Measurements from ENCODE around the gene SNUPN.
"Not testable (repeated sequence)": the region's sequence is repeated elsewhere in the genome, so short reads cannot be mapped to it uniquely, and the experiment has no call there.

Gene SNUPN

GRCh38 chr15:75596703-75597345, 28.7 kb downstream of the SNUPN start:
- no peak for TF ChIP-seq CTCF (IDR thresholded peaks at IDR 0.05; ENCODE audit: insufficient read depth, low read length, missing control alignments)
- ChIA-PET CTCF (interaction anchor here (0.7 to 3.4 kb wide), 14 partner anchors 9 to 228 kb away, joined by 3 to 16 read pairs (median 3); partner anchors contain the start of genes MAN2C1, PTPN9 and SNUPN), POLR2A (interaction anchor here (1.3 kb wide), 1 partner anchor 18 kb away, joined by 4 read pairs; the partner anchor contains the start of gene PTPN9)

GRCh38 chr15:75594276-75594675, 31.2 kb downstream of the SNUPN start:
- TF ChIP-seq CTCF (IDR thresholded peaks at IDR 0.05; ENCODE audit: insufficient read depth, low read length, missing control alignments) = no peak
- POLR2A ChIA-PET = no interaction called here
- CTCF ChIA-PET = no interaction called here

More at GRCh38 chr15:75596703-75597345, 28.7 kb downstream of the SNUPN start:
- DNase-seq (ENCODE audit: low read depth, low spot score) = no peak
- no peak overlapping the region for H3K4me3 ChIP-seq (ENCODE audit: low read depth, low read length)

GRCh38 chr15:75591655-75592364, 33.7 kb downstream of the SNUPN start:
- CTCF ChIA-PET = interaction anchor here (0.6 to 1.0 kb wide), 2 partner anchors 13 to 28 kb away, joined by 3 read pairs; partner anchors contain the start of gene PTPN9
- no peak for DNase-seq (ENCODE audit: low read depth, low spot score)
- POLR2A ChIA-PET = no interaction called here
- no peak for TF ChIP-seq CTCF (IDR thresholded peaks at IDR 0.05; ENCODE audit: insufficient read depth, low read length, missing control alignments)
- H3K4me3 ChIP-seq (ENCODE audit: low read depth, low read length) = no peak overlapping the region

More at GRCh38 chr15:75594276-75594675, 31.2 kb downstream of the SNUPN start:
- H3K4me3 ChIP-seq (ENCODE audit: low read depth, low read length) = no peak overlapping the region
- DNase-seq (ENCODE audit: low read depth, low spot score) = no peak

GRCh38 chr15:75590239-75590638, 35.3 kb downstream of the SNUPN start:
- POLR2A ChIA-PET = no interaction called here
- H3K4me3 ChIP-seq (ENCODE audit: low read depth, low read length) = no peak overlapping the region
- CTCF ChIA-PET = no interaction called here
- no peak for TF ChIP-seq CTCF (IDR thresholded peaks at IDR 0.05; ENCODE audit: insufficient read depth, low read length, missing control alignments)
- no peak for DNase-seq (ENCODE audit: low read depth, low spot score)

- TF ChIP-seq CTCF (IDR thresholded peaks at IDR 0.05; ENCODE audit: insufficient read depth, low read length, missing control alignments) = no peak
- ChIA-PET POLR2A (no interaction called here), CTCF (no interaction called here)
- no peak overlapping the region for H3K4me3 ChIP-seq (ENCODE audit: low read depth, low read length)
- no peak for DNase-seq (ENCODE audit: low read depth, low spot score)
Measured at GRCh38 chr15:75589071-75589470, 36.5 kb downstream of the SNUPN start.

GRCh38 chr15:75586422-75586821, 39.1 kb downstream of the SNUPN start:
- POLR2A ChIA-PET; DNase-seq (ENCODE audit: low read depth, low spot score); H3K4me3 ChIP-seq (ENCODE audit: low read depth, low read length); CTCF ChIA-PET: not testable (repeated sequence)
